Measurements from ENCODE around the gene TBX18.

TBX18 gene

GRCh38 chr6:84789170-84789569 is 24.8 kb upstream of the TBX18 start:
- no peak for TF ChIP-seq CTCF (IDR thresholded peaks at IDR 0.05; ENCODE audit: insufficient read depth, low read length, poor library complexity, severe bottlenecking)
- H3K36me3 ChIP-seq (ENCODE audit: control insufficient read depth, insufficient read depth, low read length) = no peaks in the 10 kb centered on the region
- no peaks in the 10 kb centered on the region for H3K27me3 ChIP-seq (replicated peaks; ENCODE audit: control insufficient read depth, insufficient read depth, low read length)
- no peak overlapping the region for H3K4me3 ChIP-seq (replicated peaks; ENCODE audit: low read depth, low read length)
- DNase-seq (ENCODE audit: extremely low read depth, insufficient read length) = no peak

- H3K27me3 ChIP-seq (replicated peaks; ENCODE audit: control insufficient read depth, insufficient read depth, low read length) = no peaks in the 10 kb centered on the region
- H3K36me3 ChIP-seq (ENCODE audit: control insufficient read depth, insufficient read depth, low read length) = no peaks in the 10 kb centered on the region
- no peak for TF ChIP-seq CTCF (IDR thresholded peaks at IDR 0.05; ENCODE audit: insufficient read depth, low read length, poor library complexity, severe bottlenecking)
- no peak overlapping the region for H3K4me3 ChIP-seq (replicated peaks; ENCODE audit: low read depth, low read length)
- no peak for DNase-seq (ENCODE audit: extremely low read depth, insufficient read length)
Observed at GRCh38 chr6:84788689-84789088, 24.3 kb upstream of the TBX18 start.

- DNase-seq (ENCODE audit: extremely low read depth, insufficient read length) = no peak
- no peaks in the 10 kb centered on the region for H3K36me3 ChIP-seq (ENCODE audit: control insufficient read depth, insufficient read depth, low read length)
- no peak overlapping the region for H3K4me3 ChIP-seq (replicated peaks; ENCODE audit: low read depth, low read length)
- no peaks in the 10 kb centered on the region for H3K27me3 ChIP-seq (replicated peaks; ENCODE audit: control insufficient read depth, insufficient read depth, low read length)
- no peak for TF ChIP-seq CTCF (IDR thresholded peaks at IDR 0.05; ENCODE audit: insufficient read depth, low read length, poor library complexity, severe bottlenecking)
Observed at GRCh38 chr6:84785671-84786070, 21.3 kb upstream of the TBX18 start.

- Histone ChIP-seq H3K27me3 (replicated peaks; ENCODE audit: control insufficient read depth, insufficient read depth, low read length) (no peaks in the 10 kb centered on the region), H3K4me3 (replicated peaks; ENCODE audit: low read depth, low read length) (no peak overlapping the region), H3K36me3 (ENCODE audit: control insufficient read depth, insufficient read depth, low read length) (no peaks in the 10 kb centered on the region)
- no peak for TF ChIP-seq CTCF (IDR thresholded peaks at IDR 0.05; ENCODE audit: insufficient read depth, low read length, poor library complexity, severe bottlenecking)
- no peak for DNase-seq (ENCODE audit: extremely low read depth, insufficient read length)
Observed at GRCh38 chr6:84779917-84780316, 15.5 kb upstream of the TBX18 start.

- no peak for TF ChIP-seq CTCF (IDR thresholded peaks at IDR 0.05; ENCODE audit: insufficient read depth, low read length, poor library complexity, severe bottlenecking)
- no peak for DNase-seq (ENCODE audit: extremely low read depth, insufficient read length)
Observed at GRCh38 chr6:84779380-84779779, 15.0 kb upstream of the TBX18 start.

GRCh38 chr6:84777888-84778287 is 13.5 kb upstream of the TBX18 start:
- no peak for TF ChIP-seq CTCF (IDR thresholded peaks at IDR 0.05; ENCODE audit: insufficient read depth, low read length, poor library complexity, severe bottlenecking)
- H3K36me3 ChIP-seq (ENCODE audit: control insufficient read depth, insufficient read depth, low read length) = no peaks in the 10 kb centered on the region
- no peak for DNase-seq (ENCODE audit: extremely low read depth, insufficient read length)
- no peaks in the 10 kb centered on the region; the same call in 1 of the 2 replicates for H3K27me3 ChIP-seq (replicated peaks; ENCODE audit: control insufficient read depth, insufficient read depth, low read length)
- H3K4me3 ChIP-seq (replicated peaks; ENCODE audit: low read depth, low read length) = no peak overlapping the region

More at GRCh38 chr6:84779380-84779779, 15.0 kb upstream of the TBX18 start:
- Histone ChIP-seq H3K36me3 (ENCODE audit: control insufficient read depth, insufficient read depth, low read length) (no peaks in the 10 kb centered on the region), H3K27me3 (replicated peaks; ENCODE audit: control insufficient read depth, insufficient read depth, low read length) (no peaks in the 10 kb centered on the region), H3K4me3 (replicated peaks; ENCODE audit: low read depth, low read length) (no peak overlapping the region)

All from GM06990 (cell line).